GM12878 (cell line): ENCODE data around the gene SCEL.
A peak's percentile ranks its signal among the peaks of the same experiment; 100 is the strongest.

Experiments used
- CHD2 ChIP-seq: IDR thresholded peaks from 2 replicates; pipeline ENCODE4 v1.6.1; 2011; ENCODE audit warnings: low read depth, low read length, improper control_type of control experiment, borderline replicate concordance
- EZH2 ChIP-seq: IDR thresholded peaks from 2 replicates; pipeline ENCODE4 v1.6.1; 2012; ENCODE audit warnings: low read depth, mild to moderate bottlenecking, control low read depth, inconsistent platforms, low read length, borderline replicate concordance; ENCODE audit not compliant: control insufficient read depth
- HDAC6 ChIP-seq: fragments of 200-600 bp; sonication (generic); IDR thresholded peaks from one replicate; pipeline ENCODE4 v1.8.0; 2017; ENCODE audit warnings: antibody characterized with exemption; ENCODE audit not compliant: unreplicated experiment
- JUND ChIP-seq: IDR thresholded peaks from 2 replicates; pipeline ENCODE4 v1.6.1; 2012; ENCODE audit warnings: low read depth, mild to moderate bottlenecking, low read length, improper control_type of control experiment, moderate library complexity
- NBN ChIP-seq: fragments of 450-650 bp; IDR thresholded peaks from 2 replicates; pipeline ENCODE4 v1.6.1; 2016
- POLR2A ChIP-seq: IDR thresholded peaks from 2 replicates; pipeline ENCODE4 v1.6.1; 2011; ENCODE audit warnings: low read depth, mild to moderate bottlenecking, low read length
- YY1 ChIP-seq: IDR thresholded peaks from 2 replicates; pipeline ENCODE4 v1.6.1; 2011; ENCODE audit warnings: low read depth, mild to moderate bottlenecking, low read length
- TF ChIP-seq, protein P1 (sequence below), 3 experiments: IDR thresholded peaks in 2 of 3; conservative IDR thresholded peaks in 1 of 3; 2 replicates each; pipeline ENCODE4 v1.5.1; 2011; ENCODE audit warnings: low read depth in 3 of 3, low read length in 3 of 3, mild to moderate bottlenecking in 3 of 3, control low read depth in 2 of 3, moderate library complexity in 2 of 3, inconsistent platforms in 1 of 3, mixed read lengths in 1 of 3; ENCODE audit not compliant: control insufficient read depth in 2 of 3, insufficient read depth in 1 of 3; ENCODE audit errors: extremely low read depth in 1 of 3
- TF ChIP-seq, protein P2 (sequence below): fragments of 450-650 bp; IDR thresholded peaks from 2 replicates; pipeline ENCODE4 v1.6.1; 2017; ENCODE audit warnings: borderline replicate concordance

DNA sequence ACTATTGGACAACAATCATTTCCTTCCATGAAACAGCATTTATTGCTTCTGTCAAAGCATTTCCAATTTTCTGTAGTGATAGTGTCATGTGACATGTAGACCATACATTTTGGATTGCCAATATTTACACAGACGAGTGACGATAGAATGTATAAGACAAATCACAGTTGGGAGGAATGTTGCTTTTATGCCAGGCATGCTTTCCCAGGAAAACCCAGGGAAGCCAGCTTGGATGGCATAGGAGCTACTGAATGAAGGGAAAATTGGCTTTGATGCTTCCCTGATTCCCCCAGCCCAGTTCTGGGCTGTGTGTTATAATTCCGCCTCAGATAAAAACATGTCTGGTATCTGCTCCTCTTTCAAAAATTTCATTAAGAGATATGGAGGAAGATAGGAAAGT is 22.5 kb downstream of the SCEL start:
- TF ChIP-seq, protein P1, sequence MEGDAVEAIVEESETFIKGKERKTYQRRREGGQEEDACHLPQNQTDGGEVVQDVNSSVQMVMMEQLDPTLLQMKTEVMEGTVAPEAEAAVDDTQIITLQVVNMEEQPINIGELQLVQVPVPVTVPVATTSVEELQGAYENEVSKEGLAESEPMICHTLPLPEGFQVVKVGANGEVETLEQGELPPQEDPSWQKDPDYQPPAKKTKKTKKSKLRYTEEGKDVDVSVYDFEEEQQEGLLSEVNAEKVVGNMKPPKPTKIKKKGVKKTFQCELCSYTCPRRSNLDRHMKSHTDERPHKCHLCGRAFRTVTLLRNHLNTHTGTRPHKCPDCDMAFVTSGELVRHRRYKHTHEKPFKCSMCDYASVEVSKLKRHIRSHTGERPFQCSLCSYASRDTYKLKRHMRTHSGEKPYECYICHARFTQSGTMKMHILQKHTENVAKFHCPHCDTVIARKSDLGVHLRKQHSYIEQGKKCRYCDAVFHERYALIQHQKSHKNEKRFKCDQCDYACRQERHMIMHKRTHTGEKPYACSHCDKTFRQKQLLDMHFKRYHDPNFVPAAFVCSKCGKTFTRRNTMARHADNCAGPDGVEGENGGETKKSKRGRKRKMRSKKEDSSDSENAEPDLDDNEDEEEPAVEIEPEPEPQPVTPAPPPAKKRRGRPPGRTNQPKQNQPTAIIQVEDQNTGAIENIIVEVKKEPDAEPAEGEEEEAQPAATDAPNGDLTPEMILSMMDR (IDR thresholded peaks at IDR 0.05 in 2 of 3, conservative IDR thresholded peaks at IDR 0.05 in 1 of 3; ENCODE audit: control insufficient read depth in 2 of 3, extremely low read depth in 1 of 3, insufficient read depth in 1 of 3, low read depth in 3 of 3, low read length in 3 of 3), result no peak
- no peak for TF ChIP-seq YY1
- TF ChIP-seq POLR2A, result no peak
- TF ChIP-seq HDAC6, result no peak
- TF ChIP-seq JUND, result no peak
- TF ChIP-seq EZH2, result peak; percentile 46; the same call in 1 of the 2 replicates
- TF ChIP-seq, protein P2, sequence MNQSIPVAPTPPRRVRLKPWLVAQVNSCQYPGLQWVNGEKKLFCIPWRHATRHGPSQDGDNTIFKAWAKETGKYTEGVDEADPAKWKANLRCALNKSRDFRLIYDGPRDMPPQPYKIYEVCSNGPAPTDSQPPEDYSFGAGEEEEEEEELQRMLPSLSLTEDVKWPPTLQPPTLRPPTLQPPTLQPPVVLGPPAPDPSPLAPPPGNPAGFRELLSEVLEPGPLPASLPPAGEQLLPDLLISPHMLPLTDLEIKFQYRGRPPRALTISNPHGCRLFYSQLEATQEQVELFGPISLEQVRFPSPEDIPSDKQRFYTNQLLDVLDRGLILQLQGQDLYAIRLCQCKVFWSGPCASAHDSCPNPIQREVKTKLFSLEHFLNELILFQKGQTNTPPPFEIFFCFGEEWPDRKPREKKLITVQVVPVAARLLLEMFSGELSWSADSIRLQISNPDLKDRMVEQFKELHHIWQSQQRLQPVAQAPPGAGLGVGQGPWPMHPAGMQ, result no peak
- TF ChIP-seq NBN, result no peak
- TF ChIP-seq CHD2, result no peak
